ENCODE data around the gene UFSP2.
A peak's percentile ranks its signal among the peaks of the same experiment; 100 is the strongest.

Gene UFSP2

DNA sequence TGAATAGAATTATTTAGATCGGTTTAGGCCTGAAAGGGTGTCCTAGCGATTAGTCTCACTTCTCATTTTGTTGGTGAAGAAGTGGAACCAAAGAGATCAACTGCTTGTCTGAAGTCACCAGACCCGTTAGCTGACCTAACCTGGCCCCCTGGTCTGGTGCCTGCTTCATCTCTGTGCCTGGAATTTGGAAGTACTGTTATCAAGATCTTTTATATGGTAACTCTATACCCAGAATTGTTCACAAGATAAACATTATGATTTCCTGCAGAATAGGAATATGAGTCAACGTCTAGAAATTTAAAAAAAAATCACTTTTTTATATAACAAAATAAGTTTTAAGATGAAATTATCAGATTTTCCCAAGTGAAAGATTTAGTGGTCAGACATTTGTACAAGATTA lies 67.2 kb downstream of the UFSP2 start:
- no peak overlapping the region for H3K4me3 ChIP-seq (ENCODE audit: low read length)
- TF ChIP-seq, protein P1, sequence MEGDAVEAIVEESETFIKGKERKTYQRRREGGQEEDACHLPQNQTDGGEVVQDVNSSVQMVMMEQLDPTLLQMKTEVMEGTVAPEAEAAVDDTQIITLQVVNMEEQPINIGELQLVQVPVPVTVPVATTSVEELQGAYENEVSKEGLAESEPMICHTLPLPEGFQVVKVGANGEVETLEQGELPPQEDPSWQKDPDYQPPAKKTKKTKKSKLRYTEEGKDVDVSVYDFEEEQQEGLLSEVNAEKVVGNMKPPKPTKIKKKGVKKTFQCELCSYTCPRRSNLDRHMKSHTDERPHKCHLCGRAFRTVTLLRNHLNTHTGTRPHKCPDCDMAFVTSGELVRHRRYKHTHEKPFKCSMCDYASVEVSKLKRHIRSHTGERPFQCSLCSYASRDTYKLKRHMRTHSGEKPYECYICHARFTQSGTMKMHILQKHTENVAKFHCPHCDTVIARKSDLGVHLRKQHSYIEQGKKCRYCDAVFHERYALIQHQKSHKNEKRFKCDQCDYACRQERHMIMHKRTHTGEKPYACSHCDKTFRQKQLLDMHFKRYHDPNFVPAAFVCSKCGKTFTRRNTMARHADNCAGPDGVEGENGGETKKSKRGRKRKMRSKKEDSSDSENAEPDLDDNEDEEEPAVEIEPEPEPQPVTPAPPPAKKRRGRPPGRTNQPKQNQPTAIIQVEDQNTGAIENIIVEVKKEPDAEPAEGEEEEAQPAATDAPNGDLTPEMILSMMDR (conservative IDR thresholded peaks at IDR 0.05; ENCODE audit: low read depth, low read length), result no peak
- peak; percentile 88 for DNase-seq (ENCODE audit: low read depth)

DNA sequence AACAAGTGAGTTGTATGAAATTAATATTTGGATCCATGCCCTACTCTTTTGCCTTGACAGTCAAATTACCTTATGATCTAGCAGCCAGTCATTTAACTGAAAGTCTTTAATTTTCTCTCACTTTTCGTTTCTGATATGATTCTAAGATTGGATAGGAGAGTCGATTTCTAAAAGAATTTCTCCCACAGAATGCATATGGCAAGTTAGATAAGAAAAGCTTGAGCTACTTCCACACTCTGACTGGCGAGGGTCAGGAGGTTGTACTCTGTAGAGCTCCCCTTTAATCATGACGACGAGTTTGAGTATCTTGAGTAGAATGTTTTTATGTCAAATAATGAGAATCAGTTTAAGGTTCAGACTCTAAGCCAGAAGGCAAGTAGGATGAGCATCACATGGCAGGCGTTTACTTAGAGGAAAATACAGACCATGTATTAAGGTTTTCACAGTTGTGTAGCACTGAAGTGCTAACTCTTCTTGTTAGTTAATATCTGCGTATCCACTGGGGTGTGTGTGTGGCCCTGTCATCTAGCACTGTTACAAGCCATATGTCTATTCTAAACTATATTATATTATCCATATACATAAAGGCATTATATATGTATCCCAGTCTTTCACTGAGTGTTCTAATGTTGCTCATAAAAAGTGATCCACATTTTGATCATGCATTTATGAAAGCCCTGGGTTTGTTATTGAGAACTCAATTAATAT lies 67.9 kb downstream of the UFSP2 start:
- TF ChIP-seq, protein P1 (conservative IDR thresholded peaks at IDR 0.05; ENCODE audit: low read depth, low read length), result no peak
- no peak for DNase-seq (ENCODE audit: low read depth)
- no peak overlapping the region for H3K4me3 ChIP-seq (ENCODE audit: low read length)

DNA sequence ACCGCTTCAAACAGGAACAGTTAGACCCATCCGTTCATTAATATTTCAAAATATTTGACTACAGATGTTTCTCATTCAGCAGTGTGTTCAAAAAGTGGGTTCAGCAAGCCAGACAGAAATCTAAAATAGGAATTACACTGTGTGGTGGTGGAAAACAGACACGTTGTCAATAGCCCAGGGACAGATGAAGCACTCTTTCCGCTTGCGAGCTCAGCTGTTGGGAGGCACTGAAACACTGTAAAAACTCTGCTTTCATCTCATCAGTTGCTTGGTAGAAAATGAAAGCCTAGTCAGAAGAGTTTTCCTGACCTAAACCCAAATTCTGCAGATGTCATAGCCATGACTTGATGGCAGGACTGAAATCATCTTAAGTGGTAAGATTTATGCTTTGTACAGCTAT lies 68.6 kb downstream of the UFSP2 start:
- no peak overlapping the region for H3K4me3 ChIP-seq (ENCODE audit: low read length)
- no peak for DNase-seq (ENCODE audit: low read depth)
- TF ChIP-seq, protein P1 (conservative IDR thresholded peaks at IDR 0.05; ENCODE audit: low read depth, low read length), result no peak

DNA sequence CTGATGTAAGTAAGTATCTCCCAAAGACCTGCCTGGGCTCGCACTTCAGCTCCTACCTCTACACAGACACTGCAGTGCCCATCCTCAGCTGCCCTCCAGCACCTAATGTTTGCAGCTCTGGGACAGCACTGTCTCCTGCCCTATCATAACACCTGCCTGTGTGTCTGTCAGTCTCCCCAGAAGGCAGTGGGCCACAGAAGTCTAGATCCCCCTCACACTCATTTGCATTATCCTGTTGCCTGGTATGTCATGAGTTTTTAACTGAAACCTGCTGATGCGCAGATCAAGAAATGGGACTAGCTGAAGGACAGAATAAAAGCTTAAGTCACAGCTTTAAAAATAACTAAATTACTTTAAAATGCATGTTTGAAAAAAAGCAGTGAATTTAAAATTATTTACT lies 73.0 kb downstream of the UFSP2 start:
- H3K4me3 ChIP-seq (ENCODE audit: low read length), result no peak overlapping the region
- DNase-seq (ENCODE audit: low read depth), result no peak
- TF ChIP-seq, protein P1 (conservative IDR thresholded peaks at IDR 0.05; ENCODE audit: low read depth, low read length), result no peak

DNA sequence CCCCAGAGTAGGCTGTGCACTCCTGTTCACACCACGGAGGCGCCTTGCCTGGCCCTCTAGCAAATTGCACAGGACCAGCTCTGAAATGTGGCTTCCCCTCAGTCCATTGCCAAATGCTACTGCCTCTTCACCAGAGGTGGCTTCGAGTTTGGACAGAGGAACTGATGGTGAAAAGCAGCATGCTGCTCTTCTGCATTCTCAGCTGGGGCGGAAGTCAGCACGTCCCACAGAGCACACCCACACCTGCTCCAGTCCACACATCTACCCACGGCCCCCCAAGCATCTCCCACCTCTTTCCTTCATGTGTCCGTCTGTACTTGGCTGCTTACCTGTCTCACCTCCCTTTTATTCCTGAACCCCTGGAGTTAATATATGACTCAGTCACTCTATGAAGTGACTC lies 73.6 kb downstream of the UFSP2 start:
- no peak overlapping the region for H3K4me3 ChIP-seq (ENCODE audit: low read length)
- TF ChIP-seq, protein P1 (conservative IDR thresholded peaks at IDR 0.05; ENCODE audit: low read depth, low read length), result no peak
- no peak for DNase-seq (ENCODE audit: low read depth)

DNA sequence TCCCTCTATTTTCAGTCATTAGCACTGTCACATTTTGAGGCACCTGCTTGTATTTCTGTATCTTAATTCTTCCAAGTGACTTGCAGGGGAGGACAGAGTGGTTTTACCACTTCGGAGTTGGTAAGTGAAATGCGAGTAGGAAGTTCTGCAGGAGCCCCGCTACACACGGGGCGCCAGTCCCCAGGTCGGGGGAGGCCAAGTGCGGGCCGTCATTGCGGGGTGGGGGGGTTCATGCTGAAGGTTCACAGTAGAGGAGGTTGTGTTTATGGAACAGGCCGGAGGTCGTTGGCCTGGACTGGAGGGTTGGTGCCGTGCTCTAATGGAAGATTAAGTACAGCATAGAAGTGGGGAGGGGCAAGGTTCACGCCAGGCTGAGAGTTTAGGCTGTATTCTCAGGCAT lies 74.1 kb downstream of the UFSP2 start:
- TF ChIP-seq, protein P1 (conservative IDR thresholded peaks at IDR 0.05; ENCODE audit: low read depth, low read length), result no peak
- H3K4me3 ChIP-seq (ENCODE audit: low read length), result no peak overlapping the region

More for the DNA sequence above, 74.1 kb downstream of the UFSP2 start:
- DNase-seq (ENCODE audit: low read depth), result no peak
